SK-N-SH treated with all-trans-retinoic acid at 6 μM for 48 hours (cell line): ENCODE results near the gene NPY4R.
"Not testable (repeated sequence)": the region's sequence is repeated elsewhere in the genome, so short reads cannot be mapped to it uniquely, and the experiment has no call there.

ENCODE experiments used
- CREB5 ChIP-seq: fragments of 250-450 bp; sonication (Bioruptor Pico); IDR thresholded peaks from 2 replicates; pipeline ENCODE4 v1.5.1; 2020; ENCODE audit warnings: low read depth, mild to moderate bottlenecking, moderate library complexity
- OSR1 ChIP-seq: fragments of 250-450 bp; sonication (Bioruptor Pico); IDR thresholded peaks from 2 replicates; pipeline ENCODE4 v1.8.0; 2022; ENCODE audit warnings: moderate library complexity, mild to moderate bottlenecking, inconsistent platforms
- POU6F1 ChIP-seq: fragments of 250-450 bp; sonication (Bioruptor Pico); IDR thresholded peaks from 2 replicates; pipeline ENCODE4 v1.8.0; 2021; ENCODE audit warnings: low read depth, mild to moderate bottlenecking, moderate library complexity, borderline replicate concordance
- RARB ChIP-seq: fragments of 250-450 bp; sonication (Bioruptor Pico); IDR thresholded peaks from 2 replicates; pipeline ENCODE4 v1.8.0; 2021; ENCODE audit warnings: mild to moderate bottlenecking, moderate library complexity
- ZFP30 ChIP-seq: fragments of 450-650 bp; formaldehyde crosslinking; IDR thresholded peaks from 2 replicates; pipeline ENCODE4 v1.5.0; 2022; ENCODE audit warnings: mild to moderate bottlenecking, moderate library complexity
- ZNF8 ChIP-seq: fragments of 450-650 bp; formaldehyde crosslinking; IDR thresholded peaks from 2 replicates; pipeline ENCODE4 v1.5.0; 2020; ENCODE audit warnings: mild to moderate bottlenecking, moderate library complexity

- not testable (repeated sequence) for TF ChIP-seq ZFP30 (CRISPR knock-in tag); ZNF8; POU6F1; OSR1 (CRISPR knock-in tag); RARB; CREB5
Observed at GRCh38 chr10:46443422-46443821, 22.3 kb downstream of the NPY4R start.
